Thymus (tissue), 11 donors: ENCODE data around the gene FBXL7. TPM values are rescaled to one million over a fixed set of nuclear protein-coding genes. Genes with fewer than 3 reads are reported as not detected.

Experiments used
- DNase-seq, 9 donors: peaks; one replicate each; pipeline ENCODE4 v3.0.0-alpha.2; 2013; ENCODE audit warnings: low spot score in 9 of 9, low read depth in 6 of 9, missing footprints in 1 of 9
- H3K27ac ChIP-seq, 2 donors: one replicate each; pipeline ENCODE4 v1.5.1; 2013; ENCODE audit warnings: control low read depth in 1 of 2, low read depth in 1 of 2, low read length in 1 of 2, mild to moderate bottlenecking in 1 of 2, moderate library complexity in 1 of 2
- H3K27me3 ChIP-seq, 2 donors: one replicate each; pipeline ENCODE4 v1.5.1; 2013; ENCODE audit warnings: low read length in 1 of 2; ENCODE audit not compliant: control insufficient read depth in 2 of 2, insufficient read depth in 1 of 2
- H3K36me3 ChIP-seq, 2 donors: one replicate each; pipeline ENCODE4 v1.5.1; 2013; ENCODE audit warnings: low read length in 1 of 2, mild to moderate bottlenecking in 1 of 2, moderate library complexity in 1 of 2; ENCODE audit not compliant: control insufficient read depth in 2 of 2, insufficient read depth in 2 of 2
- H3K4me1 ChIP-seq, 2 donors: one replicate each; pipeline ENCODE4 v1.5.1; 2013; ENCODE audit warnings: low read length in 2 of 2; ENCODE audit not compliant: control insufficient read depth in 2 of 2, insufficient read depth in 2 of 2
- H3K4me3 ChIP-seq, 2 donors: one replicate each; pipeline ENCODE4 v1.5.1; 2013; ENCODE audit warnings: low read length in 2 of 2, control low read depth in 1 of 2, mild to moderate bottlenecking in 1 of 2
- H3K9me3 ChIP-seq, 2 donors: one replicate each; pipeline ENCODE4 v1.5.1; 2013; ENCODE audit warnings: low read length in 1 of 2, mild to moderate bottlenecking in 1 of 2; ENCODE audit not compliant: control insufficient read depth in 2 of 2, insufficient read depth in 1 of 2
- WGBS: extraction: QIAGEN DNeasy Blood & Tissue Kit; methylation state at CpG from one replicate; pipeline ENCODE4 v1.1.7; 2013; 5-methylcytosine and 5-hydroxymethylcytosine counted together
- polyA plus RNA-seq: library from polyadenylated mRNA; stranded (reverse); fragments of 200-250 nt; gene quantifications from one replicate; pipeline ENCODE4 v1.2.3, GENCODE V29; 2013
- total RNA-seq: library from RNA; stranded (reverse); fragments of 120-200 nt; gene quantifications from one replicate; pipeline ENCODE4 v1.2.4, GENCODE V29; 2013
- donor health status: healthy.

FBXL7 gene
- total and polyA plus RNA-seq, 2 donors, result 0.90 to 2.7 TPM

- no peak for DNase-seq
- Histone ChIP-seq H3K4me3 (no peak overlapping the region), H3K27ac (no peak overlapping the region), H3K4me1 (no peaks in the 10 kb centered on the region), H3K9me3 (no peaks in the 10 kb centered on the region), H3K27me3 (no peaks in the 10 kb centered on the region), H3K36me3 (no peaks in the 10 kb centered on the region)
- 89% methylated on average over 6 of the region's 6 CpGs for WGBS
Measured at GRCh38 chr5:15796557-15796956, 296.6 kb downstream of the FBXL7 start.

GRCh38 chr5:15797116-15797515 lies 297.1 kb downstream of the FBXL7 start:
- Histone ChIP-seq H3K27ac (no peak overlapping the region), H3K4me3 (no peak overlapping the region), H3K36me3 (no peaks in the 10 kb centered on the region), H3K9me3 (no peaks in the 10 kb centered on the region), H3K27me3 (no peaks in the 10 kb centered on the region), H3K4me1 (no peaks in the 10 kb centered on the region)
- WGBS, result 85% methylated on average over 1 of the region's 1 CpG
- no peak for DNase-seq

- no peak overlapping the region for H3K27ac ChIP-seq
- H3K27me3 ChIP-seq, result no peaks in the 10 kb centered on the region
- no peak for DNase-seq
- H3K4me1 ChIP-seq, result no peaks in the 10 kb centered on the region
- no peak overlapping the region for H3K4me3 ChIP-seq
- H3K9me3 ChIP-seq, result no peaks in the 10 kb centered on the region
- 62% methylated on average over 3 of the region's 3 CpGs for WGBS
- no peaks in the 10 kb centered on the region for H3K36me3 ChIP-seq
Measured at GRCh38 chr5:15798006-15798405, 298.0 kb downstream of the FBXL7 start.

GRCh38 chr5:15799014-15799413 lies 299.0 kb downstream of the FBXL7 start:
- no peaks in the 10 kb centered on the region for H3K4me1 ChIP-seq
- H3K27ac ChIP-seq, result no peak overlapping the region
- no peak for DNase-seq
- WGBS, result 93% methylated on average over 1 of the region's 1 CpG
- H3K9me3 ChIP-seq, result peaks cover 0 to under 1% of the 10 kb centered on the region in 2 donors
- H3K27me3 ChIP-seq, result no peaks in the 10 kb centered on the region
- H3K36me3 ChIP-seq, result no peaks in the 10 kb centered on the region
- no peak overlapping the region for H3K4me3 ChIP-seq

- DNase-seq, result no peak
- WGBS, result 94% methylated on average over 7 of the region's 7 CpGs
- H3K27ac ChIP-seq, result no peak overlapping the region
Measured at GRCh38 chr5:15799612-15800011, 299.6 kb downstream of the FBXL7 start.

GRCh38 chr5:15803280-15803679 lies 303.3 kb downstream of the FBXL7 start:
- no peaks in the 10 kb centered on the region for H3K36me3 ChIP-seq
- H3K27ac ChIP-seq, result no peak overlapping the region
- DNase-seq, result no peak
- H3K4me1 ChIP-seq, result no peaks in the 10 kb centered on the region
- WGBS, result 45% methylated on average over 2 of the region's 2 CpGs
- H3K9me3 ChIP-seq, result peaks cover 0 to 12% of the 10 kb centered on the region in 2 donors
- no peaks in the 10 kb centered on the region for H3K27me3 ChIP-seq
- H3K4me3 ChIP-seq, result no peak overlapping the region

More at GRCh38 chr5:15799612-15800011, 299.6 kb downstream of the FBXL7 start:
- Histone ChIP-seq H3K9me3 (peaks cover 0 to 6% of the 10 kb centered on the region in 2 donors), H3K36me3 (no peaks in the 10 kb centered on the region), H3K27me3 (no peaks in the 10 kb centered on the region), H3K4me3 (no peak overlapping the region), H3K4me1 (no peaks in the 10 kb centered on the region)

GRCh38 chr5:15806613-15807012 lies 306.6 kb downstream of the FBXL7 start:
- Histone ChIP-seq H3K27me3 (no peaks in the 10 kb centered on the region), H3K36me3 (no peaks in the 10 kb centered on the region), H3K27ac (no peak overlapping the region), H3K4me3 (no peak overlapping the region), H3K4me1 (no peaks in the 10 kb centered on the region), H3K9me3 (peaks cover 0 to 12% of the 10 kb centered on the region in 2 donors)
- 95% methylated on average over 8 of the region's 8 CpGs for WGBS
- no peak for DNase-seq

- 89% methylated on average over 3 of the region's 3 CpGs for WGBS
Measured at GRCh38 chr5:15807248-15807647, 307.3 kb downstream of the FBXL7 start.

GRCh38 chr5:15807871-15808270 lies 307.9 kb downstream of the FBXL7 start:
- no peaks in the 10 kb centered on the region for H3K27me3 ChIP-seq
- no peaks in the 10 kb centered on the region for H3K36me3 ChIP-seq
- no peak overlapping the region for H3K27ac ChIP-seq
- whole genome bisulfite sequencing, result 89% methylated on average over 5 of the region's 5 CpGs
- H3K9me3 ChIP-seq, result peaks cover 0 to 12% of the 10 kb centered on the region in 2 donors
- no peak for DNase-seq
- H3K4me3 ChIP-seq, result no peak overlapping the region
- no peaks in the 10 kb centered on the region for H3K4me1 ChIP-seq

More at GRCh38 chr5:15807248-15807647, 307.3 kb downstream of the FBXL7 start:
- no peak for DNase-seq
- H3K4me3 ChIP-seq, result no peak overlapping the region
- H3K27me3 ChIP-seq, result no peaks in the 10 kb centered on the region
- no peaks in the 10 kb centered on the region for H3K36me3 ChIP-seq
- H3K27ac ChIP-seq, result no peak overlapping the region
- no peaks in the 10 kb centered on the region for H3K4me1 ChIP-seq
- peaks cover 0 to 12% of the 10 kb centered on the region in 2 donors for H3K9me3 ChIP-seq

- 63% methylated on average over 3 of the region's 3 CpGs for WGBS
Measured at GRCh38 chr5:15808577-15808976, 308.6 kb downstream of the FBXL7 start.

More at GRCh38 chr5:15808577-15808976, 308.6 kb downstream of the FBXL7 start:
- H3K36me3 ChIP-seq, result no peaks in the 10 kb centered on the region
- peaks cover 0 to 12% of the 10 kb centered on the region in 2 donors for H3K9me3 ChIP-seq
- no peaks in the 10 kb centered on the region for H3K27me3 ChIP-seq
- H3K27ac ChIP-seq, result no peak overlapping the region
- no peaks in the 10 kb centered on the region for H3K4me1 ChIP-seq
- no peak overlapping the region for H3K4me3 ChIP-seq
- DNase-seq, result no peak
